Measurements from ENCODE around the gene AIFM2.

The AIFM2 gene

DNA sequence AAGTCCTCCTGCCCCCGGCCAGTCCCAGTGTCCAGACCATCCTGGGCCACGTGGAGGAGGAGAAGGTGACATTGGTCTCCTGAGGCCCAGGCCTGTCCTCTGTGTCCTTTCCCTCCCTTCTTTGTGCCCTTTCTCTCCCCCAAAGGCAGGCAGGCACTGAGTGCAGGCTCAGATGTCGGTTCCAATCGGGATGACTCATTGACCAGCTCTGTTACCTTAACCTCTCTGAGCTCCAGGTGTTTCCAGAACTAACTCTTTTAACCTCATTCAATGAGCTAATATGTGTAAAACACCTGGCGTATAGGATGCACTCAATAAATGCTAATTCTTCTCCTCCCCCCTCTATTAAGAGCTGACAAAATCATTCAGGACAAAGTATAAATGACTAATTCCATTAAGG lies 54.3 kb downstream of the AIFM2 start:
- Histone ChIP-seq H3K36me3 (ENCODE audit: low read depth) (no peaks in the 10 kb centered on the region; the same call in 1 of the 2 replicates), H3K4me1 (ENCODE audit: insufficient read depth, poor library complexity, severe bottlenecking) (no peaks in the 10 kb centered on the region), H3K4me3 (ENCODE audit: severe bottlenecking) (no peak overlapping the region), H3K27ac (ENCODE audit: poor library complexity, severe bottlenecking) (no peak overlapping the region), H3K9me3 (ENCODE audit: severe bottlenecking) (no peaks in the 10 kb centered on the region), H3K27me3 (ENCODE audit: insufficient read depth, poor library complexity, severe bottlenecking) (no peaks in the 10 kb centered on the region)
- DNase-seq (ENCODE audit: low spot score) (no peak), ATAC-seq (ENCODE audit: low read depth) (no peak)
- TF ChIP-seq, protein P1, sequence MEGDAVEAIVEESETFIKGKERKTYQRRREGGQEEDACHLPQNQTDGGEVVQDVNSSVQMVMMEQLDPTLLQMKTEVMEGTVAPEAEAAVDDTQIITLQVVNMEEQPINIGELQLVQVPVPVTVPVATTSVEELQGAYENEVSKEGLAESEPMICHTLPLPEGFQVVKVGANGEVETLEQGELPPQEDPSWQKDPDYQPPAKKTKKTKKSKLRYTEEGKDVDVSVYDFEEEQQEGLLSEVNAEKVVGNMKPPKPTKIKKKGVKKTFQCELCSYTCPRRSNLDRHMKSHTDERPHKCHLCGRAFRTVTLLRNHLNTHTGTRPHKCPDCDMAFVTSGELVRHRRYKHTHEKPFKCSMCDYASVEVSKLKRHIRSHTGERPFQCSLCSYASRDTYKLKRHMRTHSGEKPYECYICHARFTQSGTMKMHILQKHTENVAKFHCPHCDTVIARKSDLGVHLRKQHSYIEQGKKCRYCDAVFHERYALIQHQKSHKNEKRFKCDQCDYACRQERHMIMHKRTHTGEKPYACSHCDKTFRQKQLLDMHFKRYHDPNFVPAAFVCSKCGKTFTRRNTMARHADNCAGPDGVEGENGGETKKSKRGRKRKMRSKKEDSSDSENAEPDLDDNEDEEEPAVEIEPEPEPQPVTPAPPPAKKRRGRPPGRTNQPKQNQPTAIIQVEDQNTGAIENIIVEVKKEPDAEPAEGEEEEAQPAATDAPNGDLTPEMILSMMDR (IDR thresholded peaks at IDR 0.05; ENCODE audit: poor library complexity, severe bottlenecking) = no peak

DNA sequence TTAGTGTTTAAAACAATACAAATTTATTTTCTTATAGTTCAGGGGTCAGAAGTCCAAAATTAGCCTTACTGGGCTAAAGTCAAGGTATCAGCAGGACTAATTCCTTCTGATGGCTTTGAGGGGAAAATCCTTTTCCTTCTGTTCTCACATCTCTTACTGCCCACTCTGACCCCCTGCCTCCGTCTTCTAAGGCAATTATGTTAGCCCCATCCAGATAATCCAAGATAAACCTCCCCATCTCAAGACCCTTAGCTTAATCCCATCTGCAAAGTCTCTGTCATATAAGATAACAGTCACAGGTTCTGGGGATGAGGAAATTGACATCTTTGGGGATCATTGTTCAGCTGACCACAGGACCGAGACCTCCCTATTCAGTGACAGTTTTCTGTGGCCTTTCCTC lies 57.7 kb downstream of the AIFM2 start:
- TF ChIP-seq, protein P1 (IDR thresholded peaks at IDR 0.05; ENCODE audit: poor library complexity, severe bottlenecking) = no peak

DNA sequence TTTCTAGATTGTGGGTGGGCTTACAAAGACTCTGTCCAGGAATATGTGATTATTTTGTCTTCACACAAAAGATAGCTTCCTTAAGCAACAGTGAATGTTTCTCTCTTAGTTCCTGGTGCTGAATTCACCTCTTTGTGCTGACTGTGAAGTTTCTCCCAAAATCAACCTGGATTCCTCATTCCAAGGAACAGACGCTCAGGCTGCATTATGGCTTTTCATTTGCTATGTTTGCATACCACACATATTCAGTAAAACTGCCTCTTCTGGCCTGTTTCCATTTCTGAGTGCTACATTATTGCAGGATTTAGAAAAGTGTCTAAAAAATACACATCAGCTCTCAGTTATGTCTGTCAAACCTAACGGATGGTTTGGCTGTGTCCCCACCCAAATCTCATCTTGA lies 58.5 kb downstream of the AIFM2 start:
- Histone ChIP-seq H3K36me3 (ENCODE audit: low read depth) (no peaks in the 10 kb centered on the region; the same call in 1 of the 2 replicates), H3K4me3 (ENCODE audit: severe bottlenecking) (no peak overlapping the region), H3K27me3 (ENCODE audit: insufficient read depth, poor library complexity, severe bottlenecking) (no peaks in the 10 kb centered on the region), H3K27ac (ENCODE audit: poor library complexity, severe bottlenecking) (no peak overlapping the region), H3K9me3 (ENCODE audit: severe bottlenecking) (no peaks in the 10 kb centered on the region), H3K4me1 (ENCODE audit: insufficient read depth, poor library complexity, severe bottlenecking) (no peaks in the 10 kb centered on the region)
- TF ChIP-seq, protein P1 (IDR thresholded peaks at IDR 0.05; ENCODE audit: poor library complexity, severe bottlenecking) = no peak
- no peak for DNase-seq (ENCODE audit: low spot score)
- no peak for ATAC-seq (ENCODE audit: low read depth)

More for the DNA sequence above, 57.7 kb downstream of the AIFM2 start:
- no peak for DNase-seq (ENCODE audit: low spot score)
- no peaks in the 10 kb centered on the region for H3K27me3 ChIP-seq (ENCODE audit: insufficient read depth, poor library complexity, severe bottlenecking)
- no peak overlapping the region for H3K27ac ChIP-seq (ENCODE audit: poor library complexity, severe bottlenecking)
- no peak for ATAC-seq (ENCODE audit: low read depth)
- no peaks in the 10 kb centered on the region for H3K4me1 ChIP-seq (ENCODE audit: insufficient read depth, poor library complexity, severe bottlenecking)
- H3K4me3 ChIP-seq (ENCODE audit: severe bottlenecking) = no peak overlapping the region
- no peaks in the 10 kb centered on the region; the same call in 1 of the 2 replicates for H3K36me3 ChIP-seq (ENCODE audit: low read depth)
- no peaks in the 10 kb centered on the region for H3K9me3 ChIP-seq (ENCODE audit: severe bottlenecking)

DNA sequence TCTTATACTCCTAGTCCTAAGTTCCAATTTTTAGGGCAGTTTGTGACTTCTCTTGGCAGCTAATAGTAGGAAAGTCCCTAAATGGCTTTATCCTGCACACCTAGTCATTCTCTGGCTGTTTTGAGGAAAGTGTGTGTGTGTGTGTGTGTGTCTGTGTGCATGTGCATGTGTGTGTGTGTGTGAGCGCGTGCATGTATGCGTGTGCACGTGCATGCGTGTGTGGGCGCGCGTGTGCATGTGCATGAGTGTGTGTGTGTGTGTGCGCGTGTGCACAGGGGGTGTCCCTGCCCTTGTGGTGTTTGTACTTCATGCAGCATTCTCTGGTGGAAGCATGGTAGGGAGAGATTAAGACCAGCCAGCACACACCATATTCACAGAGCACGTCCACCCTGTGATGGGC lies 61.8 kb downstream of the AIFM2 start:
- Histone ChIP-seq H3K4me3 (ENCODE audit: severe bottlenecking) (no peak overlapping the region), H3K27ac (ENCODE audit: poor library complexity, severe bottlenecking) (no peak overlapping the region), H3K36me3 (ENCODE audit: low read depth) (no peaks in the 10 kb centered on the region), H3K27me3 (ENCODE audit: insufficient read depth, poor library complexity, severe bottlenecking) (no peaks in the 10 kb centered on the region), H3K9me3 (ENCODE audit: severe bottlenecking) (no peaks in the 10 kb centered on the region), H3K4me1 (ENCODE audit: insufficient read depth, poor library complexity, severe bottlenecking) (no peaks in the 10 kb centered on the region)
- ATAC-seq (ENCODE audit: low read depth) (no peak), DNase-seq (ENCODE audit: low spot score) (no peak)
- TF ChIP-seq, protein P1 (IDR thresholded peaks at IDR 0.05; ENCODE audit: poor library complexity, severe bottlenecking) = no peak

DNA sequence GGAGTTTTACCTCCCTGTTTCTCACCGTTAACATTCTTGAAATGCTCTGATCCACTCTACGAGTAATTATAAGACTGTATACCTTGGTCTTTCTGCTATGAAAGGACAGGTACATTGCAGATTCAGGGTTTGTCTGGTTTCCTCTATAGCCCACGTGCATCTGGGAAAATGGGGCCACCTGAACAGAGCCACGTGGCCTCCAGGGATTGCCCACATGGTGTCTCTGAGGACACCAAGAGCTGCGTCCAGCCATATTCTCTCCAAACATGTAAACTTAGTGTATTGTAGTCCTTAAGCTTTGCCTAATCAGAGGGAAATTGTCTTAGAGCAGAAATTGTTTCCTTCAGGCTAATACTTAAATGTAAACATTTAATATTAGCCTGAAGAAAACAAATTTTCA lies 63.3 kb downstream of the AIFM2 start:
- Histone ChIP-seq H3K27me3 (ENCODE audit: insufficient read depth, poor library complexity, severe bottlenecking) (no peaks in the 10 kb centered on the region), H3K36me3 (ENCODE audit: low read depth) (no peaks in the 10 kb centered on the region), H3K4me1 (ENCODE audit: insufficient read depth, poor library complexity, severe bottlenecking) (no peaks in the 10 kb centered on the region), H3K27ac (ENCODE audit: poor library complexity, severe bottlenecking) (no peak overlapping the region), H3K9me3 (ENCODE audit: severe bottlenecking) (no peaks in the 10 kb centered on the region), H3K4me3 (ENCODE audit: severe bottlenecking) (no peak overlapping the region)
- DNase-seq (ENCODE audit: low spot score) (no peak), ATAC-seq (ENCODE audit: low read depth) (no peak)
- TF ChIP-seq, protein P1 (IDR thresholded peaks at IDR 0.05; ENCODE audit: poor library complexity, severe bottlenecking) = no peak
